GM12878 (cell line): Measurements from ENCODE around the gene MLIP. TPM values are rescaled to one million over a fixed set of nuclear protein-coding genes. Genes with fewer than 3 reads are reported as not detected.

Source experiments
- E2F4 ChIP-seq: IDR thresholded peaks from 2 replicates; pipeline ENCODE4 v1.6.1; 2012; ENCODE audit warnings: low read depth, low read length, improper control_type of control experiment
- HDAC6 ChIP-seq: fragments of 200-600 bp; sonication (generic); IDR thresholded peaks from one replicate; pipeline ENCODE4 v1.8.0; 2017; ENCODE audit warnings: antibody characterized with exemption; ENCODE audit not compliant: unreplicated experiment
- JUNB ChIP-seq: IDR thresholded peaks from 2 replicates; pipeline ENCODE4 v1.6.1; 2016; ENCODE audit warnings: antibody characterized with exemption, mild to moderate bottlenecking
- JUND ChIP-seq: IDR thresholded peaks from 2 replicates; pipeline ENCODE4 v1.6.1; 2012; ENCODE audit warnings: low read depth, mild to moderate bottlenecking, low read length, improper control_type of control experiment, moderate library complexity
- NFXL1 ChIP-seq: fragments of 450-650 bp; IDR thresholded peaks from 2 replicates; pipeline ENCODE4 v1.6.1; 2017; ENCODE audit warnings: antibody characterized with exemption, mild to moderate bottlenecking, borderline replicate concordance
- NFYB ChIP-seq: IDR thresholded peaks from 2 replicates; pipeline ENCODE4 v1.6.1; 2011; ENCODE audit warnings: low read depth, mild to moderate bottlenecking, low read length, improper control_type of control experiment, moderate library complexity; ENCODE audit not compliant: insufficient read depth
- POU2F2 ChIP-seq: IDR thresholded peaks from 3 replicates; pipeline ENCODE4 v1.6.1; 2011; ENCODE audit warnings: low read depth, mild to moderate bottlenecking, low read length, borderline replicate concordance
- RFX5 ChIP-seq: IDR thresholded peaks from 2 replicates; pipeline ENCODE4 v1.6.1; 2011; ENCODE audit warnings: low read depth, low read length, improper control_type of control experiment
- SRF ChIP-seq, 2 experiments: IDR thresholded peaks; 2 replicates each; pipeline ENCODE4 v1.6.1; 2011; ENCODE audit warnings: low read depth in 2 of 2, low read length in 2 of 2, mild to moderate bottlenecking in 1 of 2, moderate library complexity in 1 of 2
- SUZ12 ChIP-seq: fragments of 200-600 bp; sonication (generic); IDR thresholded peaks from one replicate; pipeline ENCODE4 v1.6.1; 2018; ENCODE audit warnings: antibody characterized with exemption, mild to moderate bottlenecking; ENCODE audit not compliant: unreplicated experiment
- ZNF622 ChIP-seq: fragments of 450-650 bp; IDR thresholded peaks from 2 replicates; pipeline ENCODE4 v1.6.1; 2017; ENCODE audit warnings: mild to moderate bottlenecking, inconsistent platforms
- ZZZ3 ChIP-seq: IDR thresholded peaks from 2 replicates; pipeline ENCODE4 v1.6.1; 2011; ENCODE audit warnings: low read depth; ENCODE audit not compliant: control insufficient read depth, insufficient read length
- polyA plus RNA-seq, 11 experiments: library from polyadenylated mRNA; depleted of rRNA in 4 of 11; unstranded in 6 of 11; stranded (reverse) in 5 of 11; fragments of >200 nt; fragmentation: Nextera tagmentation in 4 of 11; fragmentation: Illumina TruSeq in 1 of 11; extraction: Ambion mirVana in 4 of 11; extraction: Trizol in 1 of 11; gene quantifications; 1 replicate in 1 of 11; 2 replicates in 10 of 11; pipeline versions ENCODE4 v1.2.1 to v1.2.3, GENCODE V29; 2011 to 2016; ENCODE audit warnings: inconsistent platforms in 2 of 11, missing spikeins in 2 of 11, low read depth in 1 of 11
- total RNA-seq, 4 experiments: library from RNA; depleted of rRNA in 3 of 4; stranded (reverse); fragments of >200 nt in 3 of 4; fragmentation: Illumina TruSeq in 1 of 4; extraction: Trizol in 1 of 4; gene quantifications; 2 replicates each; pipeline versions ENCODE4 v1.2.1 to v1.2.3, GENCODE V29; 2013 to 2021
- TF ChIP-seq, protein P1 (sequence below): fragments of 450-650 bp; IDR thresholded peaks from 2 replicates; pipeline ENCODE4 v1.6.1; 2017; ENCODE audit warnings: mild to moderate bottlenecking, moderate library complexity
- TF ChIP-seq, protein P2 (sequence below): fragments of 150-350 bp; IDR thresholded peaks from 2 replicates; pipeline ENCODE4 v1.6.1; 2014; ENCODE audit warnings: mild to moderate bottlenecking, low read depth, low read length
- TF ChIP-seq, protein P3 (sequence below): IDR thresholded peaks from 2 replicates; pipeline ENCODE4 v1.6.1; 2012; ENCODE audit warnings: mild to moderate bottlenecking, low read depth, low read length
- TF ChIP-seq, protein P4 (sequence below): fragments of 450-650 bp; IDR thresholded peaks from 2 replicates; pipeline ENCODE4 v1.6.1; 2017; ENCODE audit warnings: mild to moderate bottlenecking, low read depth, inconsistent platforms; ENCODE audit not compliant: poor library complexity, severe bottlenecking

The MLIP gene
- total and polyA plus RNA-seq, 10 of the 15 experiments (the other 5 are each of a cell fraction or from before 2014, with no cell fraction given): not detected

DNA sequence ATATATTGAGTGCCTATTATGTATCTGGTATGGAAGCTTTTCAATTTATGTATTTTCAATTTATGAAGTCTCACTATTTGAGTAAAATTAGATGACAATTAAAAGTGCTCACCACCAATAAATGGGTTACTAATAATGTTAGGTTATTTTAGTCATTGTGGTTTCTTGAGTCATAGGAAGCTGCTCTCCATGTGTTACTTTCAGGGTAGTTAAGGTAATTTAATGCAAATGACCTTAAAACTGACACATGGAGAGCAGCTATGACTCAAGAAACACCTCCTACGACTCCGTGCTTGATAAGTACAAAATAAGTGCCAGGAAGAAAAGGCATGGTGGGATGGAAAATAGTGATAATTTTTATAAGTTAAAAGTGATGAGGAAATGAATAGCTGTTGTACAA lies 180.5 kb downstream of the MLIP start (continued):
- no peak for TF ChIP-seq NFXL1
- no peak for TF ChIP-seq E2F4
- TF ChIP-seq, protein P1, sequence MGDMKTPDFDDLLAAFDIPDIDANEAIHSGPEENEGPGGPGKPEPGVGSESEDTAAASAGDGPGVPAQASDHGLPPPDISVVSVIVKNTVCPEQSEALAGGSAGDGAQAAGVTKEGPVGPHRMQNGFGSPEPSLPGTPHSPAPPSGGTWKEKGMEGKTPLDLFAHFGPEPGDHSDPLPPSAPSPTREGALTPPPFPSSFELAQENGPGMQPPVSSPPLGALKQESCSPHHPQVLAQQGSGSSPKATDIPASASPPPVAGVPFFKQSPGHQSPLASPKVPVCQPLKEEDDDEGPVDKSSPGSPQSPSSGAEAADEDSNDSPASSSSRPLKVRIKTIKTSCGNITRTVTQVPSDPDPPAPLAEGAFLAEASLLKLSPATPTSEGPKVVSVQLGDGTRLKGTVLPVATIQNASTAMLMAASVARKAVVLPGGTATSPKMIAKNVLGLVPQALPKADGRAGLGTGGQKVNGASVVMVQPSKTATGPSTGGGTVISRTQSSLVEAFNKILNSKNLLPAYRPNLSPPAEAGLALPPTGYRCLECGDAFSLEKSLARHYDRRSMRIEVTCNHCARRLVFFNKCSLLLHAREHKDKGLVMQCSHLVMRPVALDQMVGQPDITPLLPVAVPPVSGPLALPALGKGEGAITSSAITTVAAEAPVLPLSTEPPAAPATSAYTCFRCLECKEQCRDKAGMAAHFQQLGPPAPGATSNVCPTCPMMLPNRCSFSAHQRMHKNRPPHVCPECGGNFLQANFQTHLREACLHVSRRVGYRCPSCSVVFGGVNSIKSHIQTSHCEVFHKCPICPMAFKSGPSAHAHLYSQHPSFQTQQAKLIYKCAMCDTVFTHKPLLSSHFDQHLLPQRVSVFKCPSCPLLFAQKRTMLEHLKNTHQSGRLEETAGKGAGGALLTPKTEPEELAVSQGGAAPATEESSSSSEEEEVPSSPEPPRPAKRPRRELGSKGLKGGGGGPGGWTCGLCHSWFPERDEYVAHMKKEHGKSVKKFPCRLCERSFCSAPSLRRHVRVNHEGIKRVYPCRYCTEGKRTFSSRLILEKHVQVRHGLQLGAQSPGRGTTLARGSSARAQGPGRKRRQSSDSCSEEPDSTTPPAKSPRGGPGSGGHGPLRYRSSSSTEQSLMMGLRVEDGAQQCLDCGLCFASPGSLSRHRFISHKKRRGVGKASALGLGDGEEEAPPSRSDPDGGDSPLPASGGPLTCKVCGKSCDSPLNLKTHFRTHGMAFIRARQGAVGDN: no peak
- no peak for TF ChIP-seq ZNF622
- TF ChIP-seq ZZZ3: no peak
- TF ChIP-seq, protein P2, sequence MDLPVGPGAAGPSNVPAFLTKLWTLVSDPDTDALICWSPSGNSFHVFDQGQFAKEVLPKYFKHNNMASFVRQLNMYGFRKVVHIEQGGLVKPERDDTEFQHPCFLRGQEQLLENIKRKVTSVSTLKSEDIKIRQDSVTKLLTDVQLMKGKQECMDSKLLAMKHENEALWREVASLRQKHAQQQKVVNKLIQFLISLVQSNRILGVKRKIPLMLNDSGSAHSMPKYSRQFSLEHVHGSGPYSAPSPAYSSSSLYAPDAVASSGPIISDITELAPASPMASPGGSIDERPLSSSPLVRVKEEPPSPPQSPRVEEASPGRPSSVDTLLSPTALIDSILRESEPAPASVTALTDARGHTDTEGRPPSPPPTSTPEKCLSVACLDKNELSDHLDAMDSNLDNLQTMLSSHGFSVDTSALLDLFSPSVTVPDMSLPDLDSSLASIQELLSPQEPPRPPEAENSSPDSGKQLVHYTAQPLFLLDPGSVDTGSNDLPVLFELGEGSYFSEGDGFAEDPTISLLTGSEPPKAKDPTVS: no peak
- TF ChIP-seq NFYB: no peak
- TF ChIP-seq POU2F2: no peak
- TF ChIP-seq SRF (IDR thresholded peaks at IDR 0.05; ENCODE audit: low read depth in 2 of 2, low read length in 2 of 2): no peak
- TF ChIP-seq, protein P3, sequence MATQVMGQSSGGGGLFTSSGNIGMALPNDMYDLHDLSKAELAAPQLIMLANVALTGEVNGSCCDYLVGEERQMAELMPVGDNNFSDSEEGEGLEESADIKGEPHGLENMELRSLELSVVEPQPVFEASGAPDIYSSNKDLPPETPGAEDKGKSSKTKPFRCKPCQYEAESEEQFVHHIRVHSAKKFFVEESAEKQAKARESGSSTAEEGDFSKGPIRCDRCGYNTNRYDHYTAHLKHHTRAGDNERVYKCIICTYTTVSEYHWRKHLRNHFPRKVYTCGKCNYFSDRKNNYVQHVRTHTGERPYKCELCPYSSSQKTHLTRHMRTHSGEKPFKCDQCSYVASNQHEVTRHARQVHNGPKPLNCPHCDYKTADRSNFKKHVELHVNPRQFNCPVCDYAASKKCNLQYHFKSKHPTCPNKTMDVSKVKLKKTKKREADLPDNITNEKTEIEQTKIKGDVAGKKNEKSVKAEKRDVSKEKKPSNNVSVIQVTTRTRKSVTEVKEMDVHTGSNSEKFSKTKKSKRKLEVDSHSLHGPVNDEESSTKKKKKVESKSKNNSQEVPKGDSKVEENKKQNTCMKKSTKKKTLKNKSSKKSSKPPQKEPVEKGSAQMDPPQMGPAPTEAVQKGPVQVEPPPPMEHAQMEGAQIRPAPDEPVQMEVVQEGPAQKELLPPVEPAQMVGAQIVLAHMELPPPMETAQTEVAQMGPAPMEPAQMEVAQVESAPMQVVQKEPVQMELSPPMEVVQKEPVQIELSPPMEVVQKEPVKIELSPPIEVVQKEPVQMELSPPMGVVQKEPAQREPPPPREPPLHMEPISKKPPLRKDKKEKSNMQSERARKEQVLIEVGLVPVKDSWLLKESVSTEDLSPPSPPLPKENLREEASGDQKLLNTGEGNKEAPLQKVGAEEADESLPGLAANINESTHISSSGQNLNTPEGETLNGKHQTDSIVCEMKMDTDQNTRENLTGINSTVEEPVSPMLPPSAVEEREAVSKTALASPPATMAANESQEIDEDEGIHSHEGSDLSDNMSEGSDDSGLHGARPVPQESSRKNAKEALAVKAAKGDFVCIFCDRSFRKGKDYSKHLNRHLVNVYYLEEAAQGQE: no peak
- no peak for TF ChIP-seq SUZ12
- no peak for TF ChIP-seq RFX5
- no peak for TF ChIP-seq HDAC6
- TF ChIP-seq, protein P4, sequence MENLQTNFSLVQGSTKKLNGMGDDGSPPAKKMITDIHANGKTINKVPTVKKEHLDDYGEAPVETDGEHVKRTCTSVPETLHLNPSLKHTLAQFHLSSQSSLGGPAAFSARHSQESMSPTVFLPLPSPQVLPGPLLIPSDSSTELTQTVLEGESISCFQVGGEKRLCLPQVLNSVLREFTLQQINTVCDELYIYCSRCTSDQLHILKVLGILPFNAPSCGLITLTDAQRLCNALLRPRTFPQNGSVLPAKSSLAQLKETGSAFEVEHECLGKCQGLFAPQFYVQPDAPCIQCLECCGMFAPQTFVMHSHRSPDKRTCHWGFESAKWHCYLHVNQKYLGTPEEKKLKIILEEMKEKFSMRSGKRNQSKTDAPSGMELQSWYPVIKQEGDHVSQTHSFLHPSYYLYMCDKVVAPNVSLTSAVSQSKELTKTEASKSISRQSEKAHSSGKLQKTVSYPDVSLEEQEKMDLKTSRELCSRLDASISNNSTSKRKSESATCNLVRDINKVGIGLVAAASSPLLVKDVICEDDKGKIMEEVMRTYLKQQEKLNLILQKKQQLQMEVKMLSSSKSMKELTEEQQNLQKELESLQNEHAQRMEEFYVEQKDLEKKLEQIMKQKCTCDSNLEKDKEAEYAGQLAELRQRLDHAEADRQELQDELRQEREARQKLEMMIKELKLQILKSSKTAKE: no peak
- TF ChIP-seq JUND: no peak
- peak; percentile 65 for TF ChIP-seq JUNB
